ENCODE measurements around the gene TMC4. TPM values are rescaled to one million over a fixed set of nuclear protein-coding genes. Genes with fewer than 3 reads are reported as not detected.
"Not testable (repeated sequence)": the region's sequence is repeated elsewhere in the genome, so short reads cannot be mapped to it uniquely, and the experiment has no call there.

TMC4 gene
- total and polyA plus RNA-seq, 2 experiments from 2014 or later = 0.18 TPM; not detected in 1

DNA sequence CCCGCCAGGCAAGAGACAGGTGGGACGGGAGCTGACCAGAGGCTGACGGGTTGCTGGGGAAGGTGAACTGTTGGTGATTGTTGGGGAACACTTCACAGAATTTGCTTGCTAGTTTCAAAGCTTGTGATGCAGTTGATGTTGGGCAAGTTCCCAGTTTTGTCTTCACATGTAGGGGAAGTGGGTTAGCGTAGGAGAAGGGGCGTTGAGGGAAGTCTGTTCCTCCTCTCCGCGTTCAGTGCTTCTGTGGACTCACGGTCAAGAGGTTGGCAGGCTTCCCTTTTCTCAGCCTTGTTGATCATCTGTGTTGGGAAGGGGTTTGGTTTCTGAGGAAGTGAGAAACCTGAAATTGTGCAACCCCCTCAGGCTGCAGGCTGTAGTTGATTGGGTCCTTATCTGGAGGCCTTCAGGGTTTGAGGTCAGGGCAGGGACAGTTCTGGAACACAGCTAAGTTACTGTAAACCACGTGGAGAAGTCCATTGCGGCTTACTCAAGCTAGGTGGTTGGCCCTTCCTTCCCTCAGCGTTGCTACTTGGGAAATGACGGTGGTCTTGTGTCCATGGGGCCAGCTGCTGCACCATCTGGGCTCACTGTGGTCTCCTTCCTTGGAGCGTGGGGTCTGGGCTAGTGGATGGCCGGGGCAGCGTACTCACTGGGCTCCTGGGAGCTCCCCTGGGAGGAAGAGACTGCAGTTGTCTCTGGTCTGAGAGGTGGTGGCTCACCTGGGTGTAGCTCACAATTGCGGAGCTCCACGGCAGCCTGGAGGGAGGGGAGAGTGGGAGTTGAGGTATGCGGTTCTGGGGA lies 35.2 kb upstream of the TMC4 start:
- in situ Hi-C loops (cut with MboI) = no loop called here
- peak; percentile 30 for DNase-seq

DNA sequence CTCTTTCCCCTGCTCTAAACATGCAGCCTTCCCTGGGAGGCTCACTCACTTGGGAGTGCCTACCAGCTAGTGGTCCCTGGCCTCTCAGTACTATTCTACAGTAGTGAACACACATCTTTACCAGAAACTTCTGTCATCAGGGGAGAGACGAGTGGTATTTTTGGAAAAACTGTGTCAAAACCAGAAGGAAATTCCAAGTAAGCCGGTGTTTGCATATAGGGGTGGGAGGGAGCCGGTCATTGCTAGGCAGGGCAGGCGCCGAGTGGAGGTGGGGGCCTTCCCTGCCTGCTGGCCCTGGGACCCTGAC lies 34.7 kb upstream of the TMC4 start:
- Histone ChIP-seq H4K20me1 (ENCODE audit: insufficient read depth) (peaks cover 28% of the 10 kb centered on the region; the same call in 1 of the 2 replicates), H3K27ac (no peak overlapping the region), H3K4me3 (no peak overlapping the region), H3K9me2 (ENCODE audit: insufficient read depth) (no peaks in the 10 kb centered on the region), H3K9me3 (ENCODE audit: low read depth) (no peaks in the 10 kb centered on the region), H3K4me2 (ENCODE audit: unreplicated experiment) (no peak overlapping the region), H3K4me1 (ENCODE audit: insufficient read depth) (peaks cover 26% of the 10 kb centered on the region), H2AFZ (no peak overlapping the region), H3K79me2 (ENCODE audit: insufficient read depth) (peaks cover 93% of the 10 kb centered on the region), H3K9ac (no peak overlapping the region), H3K27me3 (replicated peaks; ENCODE audit: insufficient read depth) (no peaks in the 10 kb centered on the region), H3F3A (ENCODE audit: insufficient read depth) (peaks cover 52% of the 10 kb centered on the region), H3K36me3 (ENCODE audit: low read depth) (peaks cover 33% of the 10 kb centered on the region)
- TF ChIP-seq EZH2phosphoT487 (IDR thresholded peaks at IDR 0.05; ENCODE audit: insufficient read depth, low read depth) = no peak
- no peak for TF ChIP-seq EZH2 (IDR thresholded peaks at IDR 0.05; ENCODE audit: insufficient read depth, poor library complexity, severe bottlenecking)
- in situ Hi-C loops (cut with MboI) = no loop called here
- WGBS, 2 experiments (ENCODE audit: low coverage in 1 of 2, low lambda C conversion rate in 2 of 2, missing lambda C conversion rate in 2 of 2) = 82 to 83% methylated on average over 5 of the region's 5 CpGs
- no peak for DNase-seq

More for the DNA sequence above, 35.2 kb upstream of the TMC4 start:
- H3F3A ChIP-seq (ENCODE audit: insufficient read depth) = peaks cover 47% of the 10 kb centered on the region
- H3K4me2 ChIP-seq (ENCODE audit: unreplicated experiment) = no peak overlapping the region
- no peak overlapping the region for H2AFZ ChIP-seq
- TF ChIP-seq EZH2 (IDR thresholded peaks at IDR 0.05; ENCODE audit: insufficient read depth, poor library complexity, severe bottlenecking) = no peak
- no peak for TF ChIP-seq EZH2phosphoT487 (IDR thresholded peaks at IDR 0.05; ENCODE audit: insufficient read depth, low read depth)
- H3K9me2 ChIP-seq (ENCODE audit: insufficient read depth) = no peaks in the 10 kb centered on the region
- H3K36me3 ChIP-seq (ENCODE audit: low read depth) = peaks cover 28% of the 10 kb centered on the region
- peaks cover 22% of the 10 kb centered on the region; the same call in 1 of the 2 replicates for H4K20me1 ChIP-seq (ENCODE audit: insufficient read depth)
- H3K4me3 ChIP-seq = no peak overlapping the region
- peaks cover 92% of the 10 kb centered on the region for H3K79me2 ChIP-seq (ENCODE audit: insufficient read depth)
- 0 out of 2 replicates have a peak overlapping the region, but pooled peaks have one; percentile 70 for H3K27ac ChIP-seq
- H3K9ac ChIP-seq = peak overlapping the region; percentile 25; the same call in 1 of the 2 replicates
- H3K27me3 ChIP-seq (replicated peaks; ENCODE audit: insufficient read depth) = no peaks in the 10 kb centered on the region
- 77 to 80% methylated on average over 18 of the region's 18 CpGs for WGBS, 2 experiments (ENCODE audit: low coverage in 1 of 2, low lambda C conversion rate in 2 of 2, missing lambda C conversion rate in 2 of 2)
- H3K4me1 ChIP-seq (ENCODE audit: insufficient read depth) = peaks cover 21% of the 10 kb centered on the region
- H3K9me3 ChIP-seq (ENCODE audit: low read depth) = no peaks in the 10 kb centered on the region

- H2AFZ ChIP-seq; H3K9ac ChIP-seq; DNase-seq; H3K4me3 ChIP-seq; H3K9me2 ChIP-seq (ENCODE audit: insufficient read depth); in situ Hi-C loops (cut with MboI); H3K4me2 ChIP-seq (ENCODE audit: unreplicated experiment); H3K27ac ChIP-seq; H3K27me3 ChIP-seq (replicated peaks; ENCODE audit: insufficient read depth); H3K9me3 ChIP-seq (ENCODE audit: low read depth): not testable (repeated sequence)
- WGBS, 2 experiments (ENCODE audit: low coverage in 1 of 2, low lambda C conversion rate in 2 of 2, missing lambda C conversion rate in 2 of 2) = 84 to 87% methylated on average over 19 to 23 of the region's 23 CpGs
- H3F3A ChIP-seq (ENCODE audit: insufficient read depth) = peaks cover 57% of the 10 kb centered on the region
- peaks cover 37% of the 10 kb centered on the region for H3K36me3 ChIP-seq (ENCODE audit: low read depth)
- peaks cover 32% of the 10 kb centered on the region; the same call in 1 of the 2 replicates for H4K20me1 ChIP-seq (ENCODE audit: insufficient read depth)
- peaks cover 93% of the 10 kb centered on the region for H3K79me2 ChIP-seq (ENCODE audit: insufficient read depth)
- peaks cover 31% of the 10 kb centered on the region for H3K4me1 ChIP-seq (ENCODE audit: insufficient read depth)
Observed at GRCh38 chr19:54207193-54207592, 34.2 kb upstream of the TMC4 start.

DNA sequence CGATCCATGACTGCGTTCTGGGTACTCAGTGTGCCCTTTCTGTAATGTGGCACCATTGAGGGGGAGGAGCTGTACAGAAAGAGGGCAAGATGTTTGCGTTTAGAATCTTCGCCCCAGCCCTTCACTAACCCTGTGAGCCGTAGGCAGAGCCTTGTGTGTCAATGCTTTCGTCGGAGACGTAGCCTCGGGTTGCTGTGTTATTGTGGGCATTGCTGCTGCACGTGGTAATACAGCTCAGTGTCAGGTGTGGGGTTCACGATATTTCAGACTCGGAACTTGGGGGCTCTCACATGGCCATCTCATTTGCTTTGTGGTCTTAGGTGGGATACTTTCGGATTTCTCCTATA lies 33.8 kb upstream of the TMC4 start:
- Histone ChIP-seq H3K4me2 (ENCODE audit: unreplicated experiment) (no peak overlapping the region), H3K27ac (no peak overlapping the region), H4K20me1 (ENCODE audit: insufficient read depth) (peaks cover 36% of the 10 kb centered on the region; the same call in 1 of the 2 replicates), H3K27me3 (replicated peaks; ENCODE audit: insufficient read depth) (no peaks in the 10 kb centered on the region), H3F3A (ENCODE audit: insufficient read depth) (peaks cover 61% of the 10 kb centered on the region), H3K79me2 (ENCODE audit: insufficient read depth) (peaks cover 93% of the 10 kb centered on the region), H3K9me2 (ENCODE audit: insufficient read depth) (no peaks in the 10 kb centered on the region), H3K9ac (no peak overlapping the region), H3K36me3 (ENCODE audit: low read depth) (peaks cover 39% of the 10 kb centered on the region), H3K9me3 (ENCODE audit: low read depth) (no peaks in the 10 kb centered on the region), H2AFZ (no peak overlapping the region), H3K4me1 (ENCODE audit: insufficient read depth) (peaks cover 31% of the 10 kb centered on the region), H3K4me3 (no peak overlapping the region)
- TF ChIP-seq EZH2phosphoT487 (IDR thresholded peaks at IDR 0.05; ENCODE audit: insufficient read depth, low read depth) (no peak), EZH2 (IDR thresholded peaks at IDR 0.05; ENCODE audit: insufficient read depth, poor library complexity, severe bottlenecking) (no peak)
- in situ Hi-C loops (cut with MboI) = no loop called here
- DNase-seq = no peak
- 81% methylated on average over 13 of the region's 13 CpGs for WGBS, 2 experiments (ENCODE audit: low coverage in 1 of 2, low lambda C conversion rate in 2 of 2, missing lambda C conversion rate in 2 of 2)
